NCI-H345 treated with DMSO at 0.1 percent for 48 hours (cell line): ENCODE results near the gene CHD6.
A peak's percentile ranks its signal among the peaks of the same experiment; 100 is the strongest.

Experiments
- DNase-seq: peaks from one replicate; lab custom pipeline; 2025; ENCODE audit not compliant: unreplicated experiment; lab: John Stamatoyannopoulos, UW

CHD6 gene

DNA sequence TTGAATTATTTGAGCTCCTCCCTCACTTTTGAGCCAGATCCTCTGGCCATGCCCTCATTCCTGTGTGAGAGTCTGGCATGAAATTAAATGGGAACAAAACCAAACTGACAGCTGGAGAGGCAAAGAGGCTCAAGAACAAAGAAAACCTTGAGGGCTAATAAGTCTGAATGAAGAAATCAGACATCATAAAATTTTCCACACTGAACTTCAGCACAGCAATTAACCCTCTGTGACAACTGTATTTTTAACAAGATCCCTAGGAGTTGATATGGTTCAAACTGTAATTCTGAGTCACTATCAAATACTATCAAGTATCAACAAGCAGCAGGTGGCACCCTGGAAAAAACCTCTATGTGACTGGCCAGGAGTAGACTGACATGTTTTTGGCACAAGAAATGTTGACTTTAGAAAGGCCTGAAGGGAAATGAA, 142.2 kb downstream of the CHD6 start:
- DNase-seq: peak; percentile 87

DNA sequence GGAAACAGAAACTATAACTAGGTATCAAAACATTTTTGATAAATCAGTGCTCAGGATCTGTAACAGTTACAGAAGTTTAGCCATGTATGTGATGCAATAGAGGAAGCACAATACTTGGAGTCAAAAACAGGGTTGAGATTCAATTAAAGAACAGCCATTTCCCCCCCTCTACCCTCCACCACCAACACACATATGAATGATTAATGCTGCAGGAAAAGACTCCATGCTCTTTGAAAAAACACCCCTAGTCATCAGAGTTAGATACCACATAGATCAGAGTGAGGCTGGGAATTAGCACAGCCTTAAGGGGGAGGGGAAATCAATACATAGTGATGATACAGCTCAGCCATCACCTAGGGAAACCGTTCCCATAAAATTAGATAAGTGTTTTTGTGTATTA, 142.7 kb downstream of the CHD6 start:
- DNase-seq: no peak

DNA sequence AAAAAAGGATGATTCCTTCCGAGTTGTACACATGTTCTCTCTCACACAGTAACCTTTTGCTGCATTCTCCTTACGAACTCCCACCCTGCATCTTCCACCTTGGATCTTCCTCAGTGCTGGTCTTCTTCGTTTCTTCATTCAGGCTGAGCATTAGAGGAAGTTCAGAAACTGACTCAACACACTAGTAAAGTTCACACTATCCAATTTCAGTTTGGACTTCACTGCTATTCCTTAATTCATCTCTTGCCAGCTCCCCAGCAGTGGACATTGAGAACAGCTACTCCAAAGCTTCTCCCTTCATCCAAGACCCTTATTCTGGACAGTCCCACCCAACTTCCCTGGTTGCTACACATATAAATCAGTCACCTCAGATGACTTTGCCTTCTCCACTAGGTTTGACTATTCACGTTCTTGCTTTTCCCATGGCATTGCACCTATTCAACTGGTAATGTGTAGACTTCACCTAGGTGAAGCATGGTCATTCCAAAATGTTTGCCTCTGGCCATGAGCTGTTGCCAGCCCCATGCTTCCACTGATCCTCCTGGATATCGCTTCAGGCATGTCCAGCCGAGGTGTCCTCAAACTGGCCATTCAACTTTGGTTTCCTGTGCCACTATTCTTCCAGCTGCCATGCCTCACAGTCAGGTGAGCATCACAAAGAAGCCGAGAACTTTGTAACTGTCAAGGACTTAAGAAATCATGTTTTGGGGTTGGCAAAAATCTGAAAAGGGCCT, 147.6 kb downstream of the CHD6 start:
- no peak for DNase-seq

DNA sequence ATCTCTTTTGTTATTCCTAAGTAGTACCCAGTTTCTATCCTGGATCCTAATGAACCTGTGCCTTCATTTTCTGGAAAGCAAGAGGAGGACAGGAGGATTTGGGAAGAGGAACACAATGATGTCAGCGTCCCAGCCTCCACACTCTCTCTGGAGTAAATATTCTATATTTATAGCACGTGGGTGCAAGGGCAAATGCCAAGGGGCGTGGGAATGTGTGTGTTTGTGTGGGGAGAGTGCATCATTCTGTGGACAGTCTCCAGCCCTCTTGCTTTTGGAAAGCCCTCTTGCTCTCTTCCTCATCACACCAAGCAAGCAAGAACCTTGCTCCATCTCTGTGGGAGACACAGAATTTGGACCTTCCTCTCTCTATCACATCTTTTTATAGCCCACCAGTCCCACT, 148.3 kb downstream of the CHD6 start:
- DNase-seq: no peak

DNA sequence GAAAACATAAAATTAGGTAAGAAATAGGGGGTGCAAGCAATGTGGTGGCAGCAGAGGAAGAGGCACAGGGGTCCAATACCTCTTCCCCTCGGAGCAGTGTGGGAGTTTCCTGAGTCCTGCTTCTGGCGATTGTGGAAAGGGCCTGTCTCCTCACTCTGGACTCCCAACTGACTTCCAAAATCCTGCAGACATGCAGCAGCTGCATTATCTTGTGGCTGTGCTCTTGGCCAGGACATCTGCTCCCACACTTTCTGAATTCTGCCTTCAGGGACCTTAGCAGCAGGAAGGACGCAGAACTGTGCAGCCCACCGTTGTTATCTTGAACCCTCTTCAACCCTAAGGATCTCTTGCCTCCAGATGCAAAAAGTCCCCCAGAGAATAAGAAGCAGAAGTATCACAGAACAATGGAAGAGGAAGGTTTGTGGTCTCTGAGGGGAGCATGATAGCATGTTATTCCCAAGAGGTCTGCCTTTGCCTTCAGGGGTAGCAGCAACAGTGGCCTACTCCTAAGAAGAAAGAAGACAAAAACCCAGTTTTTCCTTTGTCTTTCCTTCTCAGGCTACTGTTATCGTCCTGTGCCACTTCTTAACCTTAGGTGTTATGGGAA, 149.1 kb downstream of the CHD6 start:
- DNase-seq: no peak

DNA sequence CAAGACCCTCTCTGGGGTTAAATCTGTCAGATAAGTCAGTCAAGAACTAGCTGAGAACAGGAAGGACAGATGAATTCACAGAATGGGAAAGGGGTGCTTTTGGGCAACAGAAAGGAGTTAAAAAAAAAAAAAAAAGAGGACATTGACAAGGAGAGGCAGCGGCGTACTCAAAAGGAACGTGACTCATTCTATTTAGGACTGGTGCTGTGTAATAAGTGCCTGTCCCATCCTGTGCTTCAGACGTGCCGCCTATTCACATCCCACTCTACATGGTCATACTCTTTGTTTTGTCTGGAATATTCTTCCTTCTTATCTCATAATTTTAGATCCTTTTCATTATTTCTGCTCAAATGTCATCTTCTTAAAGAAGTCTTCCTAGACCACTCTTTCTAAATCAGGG, 150.5 kb downstream of the CHD6 start:
- DNase-seq: no peak

DNA sequence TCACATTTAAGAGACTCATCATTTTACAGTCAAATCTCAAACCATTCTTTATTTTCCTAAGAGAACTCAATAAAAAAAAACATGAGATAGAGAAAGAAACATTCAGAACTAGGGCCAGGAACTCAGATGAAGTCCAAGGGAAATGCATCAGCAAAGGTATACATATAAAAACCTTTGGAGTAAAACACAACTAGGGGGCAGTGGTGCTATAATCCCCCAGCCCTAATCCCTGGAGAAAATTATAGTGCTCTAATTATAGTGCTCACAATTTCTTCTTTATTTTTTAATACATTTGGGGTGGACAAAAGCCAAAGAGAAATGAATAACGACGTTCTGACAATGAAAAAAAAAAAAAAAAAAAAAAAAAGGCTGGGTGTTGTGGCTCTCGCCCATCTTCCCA, 151.0 kb downstream of the CHD6 start:
- DNase-seq: no peak

DNA sequence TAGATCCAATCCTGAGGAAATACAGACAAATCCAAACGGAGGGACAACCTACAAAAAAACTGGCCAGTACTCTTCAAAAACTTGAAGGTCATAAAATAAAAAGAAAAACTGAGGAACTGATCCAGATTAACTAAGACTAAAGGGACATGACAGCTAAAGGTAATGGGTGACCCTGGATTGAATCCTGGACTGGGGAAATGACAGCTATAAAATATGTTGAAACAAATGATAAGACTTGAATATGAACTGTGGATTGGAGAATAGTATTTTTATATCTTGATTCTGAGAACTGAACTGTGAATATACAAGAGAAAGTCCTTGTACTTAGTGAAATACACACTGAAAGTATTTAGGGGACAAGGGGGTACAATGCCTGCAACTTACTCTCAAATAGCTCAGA, 154.6 kb downstream of the CHD6 start:
- DNase-seq: no peak

DNA sequence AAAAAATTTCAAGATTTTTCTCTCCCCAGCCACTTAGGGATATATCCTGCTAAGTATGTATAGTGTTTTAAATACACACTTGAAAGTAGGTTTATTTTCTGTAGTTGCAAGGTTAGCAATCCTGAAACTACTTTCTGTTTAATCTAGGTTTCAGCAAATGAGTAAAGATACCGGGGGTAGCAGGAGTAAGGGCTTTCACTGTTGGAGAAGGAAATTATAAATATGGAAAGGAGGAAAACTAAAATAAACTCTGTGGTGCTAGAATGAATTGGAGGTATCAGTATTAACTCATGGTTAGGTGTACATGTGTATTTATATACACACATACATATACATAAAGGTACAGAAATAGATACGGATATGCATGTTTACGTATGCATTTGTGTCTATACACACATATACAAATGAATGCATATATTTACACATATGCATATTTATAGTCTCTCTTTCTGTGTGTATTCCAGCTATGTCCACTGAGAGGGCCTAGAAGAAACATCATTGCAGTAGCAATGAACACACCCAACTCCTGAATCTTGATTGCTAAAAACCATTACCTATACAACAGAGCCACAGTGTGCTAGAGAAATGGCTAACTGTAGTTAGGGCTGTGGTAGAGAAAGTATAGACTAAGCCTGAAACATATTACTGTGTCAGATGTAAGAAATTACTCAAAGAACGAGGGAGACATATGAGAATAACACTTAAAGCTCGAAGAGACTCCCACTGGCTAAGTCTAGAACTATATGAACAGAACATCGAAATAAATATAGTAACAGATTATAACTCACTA, 155.6 kb downstream of the CHD6 start:
- no peak for DNase-seq

DNA sequence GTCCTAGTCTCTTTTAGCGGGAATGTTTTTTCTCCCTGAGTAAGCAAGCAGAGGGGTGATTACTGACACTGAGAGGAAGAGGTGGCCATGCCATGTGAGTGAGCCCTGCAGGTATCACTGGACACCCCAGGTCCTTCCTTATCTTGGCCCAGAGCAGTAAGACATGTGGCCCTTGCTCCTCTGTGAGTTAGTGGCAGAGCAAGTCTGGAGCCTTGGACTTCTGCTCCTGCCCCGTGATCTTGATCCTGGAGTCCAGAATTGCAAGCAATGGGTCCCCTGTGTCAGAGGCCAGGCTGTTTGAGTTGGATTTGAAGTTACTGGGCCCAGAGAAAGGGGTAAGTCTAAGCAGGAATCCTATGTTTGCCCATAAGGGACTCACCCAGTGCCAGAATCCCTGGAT, 159.4 kb downstream of the CHD6 start:
- DNase-seq: no peak

DNA sequence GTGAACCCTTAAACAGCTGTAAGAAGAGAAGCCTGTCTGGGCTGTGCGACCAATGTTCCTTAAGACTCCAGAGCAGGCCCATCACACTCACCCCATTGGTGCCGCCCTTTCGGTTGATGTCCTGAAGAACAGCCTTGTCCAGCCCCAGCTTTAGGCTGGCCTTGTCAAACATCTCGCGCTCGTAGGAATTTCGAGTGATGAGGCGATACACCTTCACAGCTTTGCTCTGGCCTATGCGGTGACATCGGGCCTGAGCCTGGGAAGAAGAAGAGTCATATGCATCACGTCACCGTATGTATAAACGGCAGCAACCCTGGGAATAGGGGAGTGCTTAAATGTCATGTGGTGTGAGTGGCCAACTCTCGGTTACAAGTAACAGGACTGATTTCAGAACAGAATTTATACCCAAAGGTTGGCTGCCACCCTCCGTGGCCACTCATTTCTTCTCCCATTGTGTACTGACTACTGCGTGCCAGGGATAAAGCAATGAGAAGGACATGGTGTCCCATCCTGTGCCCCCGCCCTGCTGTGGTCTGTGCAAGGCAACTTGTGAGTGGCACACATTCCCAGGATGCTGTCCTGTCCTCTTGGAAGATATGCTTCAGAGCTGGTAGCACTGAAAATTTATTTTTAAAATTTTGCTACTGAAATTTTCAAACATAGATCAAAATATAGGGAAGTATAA, 160.9 kb downstream of the CHD6 start:
- no peak for DNase-seq

DNA sequence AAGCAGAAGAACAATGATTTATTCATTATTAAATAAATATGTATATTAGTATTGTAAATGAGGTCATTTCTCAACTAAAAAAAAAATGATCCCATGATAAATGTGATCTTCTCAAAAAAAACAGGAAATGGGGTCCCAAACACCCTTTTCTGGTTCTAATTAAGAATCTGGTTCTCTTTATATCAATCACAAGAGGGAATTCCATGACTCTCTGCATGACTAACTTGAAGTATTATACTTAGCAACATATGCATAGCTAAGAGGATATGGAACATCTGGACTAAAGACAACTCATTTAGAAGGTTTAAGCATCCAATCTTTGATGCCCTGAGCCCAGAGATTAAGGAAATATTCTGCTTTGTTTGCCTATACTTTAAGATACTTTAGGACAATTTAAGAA, 161.8 kb downstream of the CHD6 start:
- no peak for DNase-seq

DNA sequence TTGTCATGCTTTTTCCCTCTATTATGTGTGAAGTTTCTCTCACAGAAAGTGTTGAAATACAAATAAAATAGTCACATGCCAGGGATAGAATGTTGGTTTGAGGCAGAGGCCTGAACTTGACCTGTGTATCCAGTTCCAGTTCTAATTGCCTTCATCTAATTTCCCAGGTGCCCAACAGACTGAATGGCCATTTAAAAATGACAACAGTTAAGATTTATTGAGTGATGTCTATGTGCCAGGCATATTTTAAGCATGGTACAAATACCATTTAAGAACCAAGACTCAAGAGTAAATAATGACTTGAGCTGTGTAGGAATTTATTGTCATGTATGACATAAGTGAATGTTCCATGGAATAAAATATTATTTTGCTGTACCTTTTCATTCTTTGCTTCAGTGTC, 163.9 kb downstream of the CHD6 start:
- no peak for DNase-seq

DNA sequence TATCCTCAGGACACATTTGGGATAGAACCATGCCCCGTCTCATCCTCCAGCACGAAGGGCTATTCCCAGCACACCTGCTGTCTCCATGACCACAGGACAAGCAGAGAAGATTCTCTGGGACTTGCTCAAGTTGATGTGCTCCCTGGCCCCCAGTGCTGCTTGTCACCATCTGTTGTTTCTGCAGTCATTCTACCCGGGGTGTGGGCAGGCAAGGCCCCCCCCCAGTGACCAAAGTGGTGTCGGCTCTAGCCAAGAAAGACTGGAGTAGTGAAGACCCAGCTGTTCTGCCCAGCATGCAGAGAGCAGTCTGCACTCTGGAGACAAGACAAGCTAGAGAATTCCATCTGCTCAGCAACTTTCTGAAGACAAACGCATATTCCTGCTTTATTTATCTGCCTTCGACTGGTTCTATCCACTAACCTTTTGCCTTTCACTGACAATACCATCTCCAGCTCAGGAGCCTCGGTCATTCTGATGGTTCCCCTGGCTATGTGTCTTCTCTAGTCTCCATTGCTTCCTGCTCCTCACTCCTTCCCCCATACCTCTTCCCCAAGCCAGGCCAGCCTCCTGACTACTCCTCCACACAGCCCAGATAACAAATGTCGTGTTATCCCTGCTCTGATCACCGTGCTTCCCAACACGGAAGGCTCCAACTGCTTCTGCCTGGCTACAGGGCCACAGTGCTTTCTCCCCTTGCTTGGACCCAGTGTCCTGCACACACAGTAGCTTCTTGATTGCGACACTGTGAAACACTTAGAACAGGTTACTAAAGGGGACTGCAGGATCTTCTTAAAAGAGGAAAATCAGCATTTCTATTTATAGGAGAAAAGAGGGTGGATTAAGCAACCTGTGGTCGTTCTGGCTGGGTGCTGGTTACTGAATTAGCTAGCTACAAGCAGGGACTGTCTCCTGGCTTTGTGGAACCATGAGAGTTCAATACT, 164.9 kb downstream of the CHD6 start:
- no peak for DNase-seq

DNA sequence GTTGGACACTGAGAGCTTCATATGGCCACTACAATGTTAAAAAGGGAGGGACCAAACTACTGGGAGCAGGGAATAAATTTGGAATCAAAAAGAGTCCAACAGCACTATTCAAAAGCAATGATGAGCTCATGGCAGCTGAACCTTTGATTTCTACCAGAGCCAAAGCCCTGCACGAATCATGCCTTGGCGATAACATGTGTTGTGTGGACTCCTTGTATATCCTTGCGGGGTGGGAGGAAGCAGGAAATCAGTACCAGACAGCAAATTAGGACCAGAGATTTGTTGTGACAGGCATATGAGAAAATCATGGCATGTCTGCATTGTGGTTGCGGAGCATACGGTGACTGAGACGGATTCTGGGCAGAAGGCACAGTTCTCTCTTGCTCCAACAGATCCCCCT, 166.0 kb downstream of the CHD6 start:
- DNase-seq: no peak

DNA sequence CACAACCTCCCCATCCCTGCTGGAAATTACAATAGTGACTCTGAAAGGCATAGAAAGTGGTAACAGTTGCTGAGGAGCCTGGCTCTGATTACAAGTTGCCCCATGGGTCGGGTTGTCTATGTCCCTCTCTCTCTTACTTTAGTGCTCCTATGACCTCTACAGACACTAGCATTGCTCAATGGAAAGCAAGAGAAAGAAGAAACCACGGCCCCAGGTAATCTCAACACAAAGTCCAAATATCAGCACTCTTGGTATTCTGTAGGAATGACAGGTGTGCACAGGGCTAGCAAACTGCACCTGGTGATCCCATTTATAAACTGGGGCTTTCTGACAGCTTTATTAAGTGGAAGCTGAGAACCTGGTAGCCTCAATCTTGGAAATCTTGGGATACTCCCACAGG, 171.2 kb downstream of the CHD6 start:
- DNase-seq: no peak

DNA sequence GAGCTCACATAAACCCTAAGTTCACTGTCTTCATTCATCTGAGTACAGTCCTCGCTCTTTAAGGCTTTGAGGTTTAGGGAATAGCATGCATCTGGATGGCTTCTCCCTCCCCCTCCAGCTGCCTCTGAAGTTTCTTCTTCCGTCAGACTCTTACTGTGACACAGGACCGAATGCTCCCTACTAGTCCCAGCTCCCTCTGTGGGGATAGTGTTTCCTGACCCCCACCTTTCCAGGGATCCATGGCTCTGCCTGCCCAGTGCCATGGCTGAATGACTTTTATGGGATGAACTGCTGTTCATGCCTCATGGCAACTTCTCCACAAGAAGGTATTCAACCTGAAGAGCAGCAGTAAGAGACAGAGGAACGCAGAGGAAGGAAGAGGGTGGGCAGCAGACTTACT, 171.7 kb downstream of the CHD6 start:
- no peak for DNase-seq

DNA sequence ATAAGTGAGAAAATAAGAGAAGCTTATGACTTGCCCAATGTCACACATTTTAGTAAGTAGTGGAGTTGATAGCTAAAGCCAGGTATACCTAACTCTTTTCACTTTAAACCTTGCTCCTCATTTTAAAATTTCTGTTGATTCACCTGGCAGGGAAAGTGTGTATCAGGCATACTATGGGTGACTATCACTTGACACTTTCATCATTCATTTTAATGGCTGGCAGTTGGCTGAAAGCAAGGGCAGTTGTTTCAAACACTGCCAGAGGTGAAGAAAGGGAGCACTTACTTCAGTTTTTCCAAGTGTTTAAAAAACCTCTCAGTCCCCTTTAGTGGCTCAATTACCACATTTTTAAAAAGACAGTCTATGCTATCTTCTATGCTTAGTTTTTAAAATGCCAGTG, 173.4 kb downstream of the CHD6 start:
- no peak for DNase-seq

DNA sequence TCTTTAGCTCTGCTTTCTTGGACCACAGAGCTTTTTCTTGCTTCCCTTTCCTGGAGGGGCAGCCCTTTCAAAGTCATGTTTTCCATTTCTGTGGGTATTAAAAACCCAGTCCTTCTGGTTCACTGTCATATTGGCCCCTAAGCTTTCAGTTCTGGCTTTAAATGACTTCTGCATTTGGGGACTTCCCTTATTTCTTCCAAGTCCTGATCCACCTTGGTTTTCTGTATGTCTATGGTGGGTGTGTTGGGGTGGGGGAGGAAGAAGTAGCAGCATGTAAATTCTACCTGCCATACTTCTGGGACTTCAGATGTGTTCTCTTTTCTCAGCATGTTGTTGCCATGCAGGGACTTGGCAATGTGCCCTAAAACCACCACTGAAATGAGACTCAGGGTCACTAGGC, 174.5 kb downstream of the CHD6 start:
- no peak for DNase-seq

DNA sequence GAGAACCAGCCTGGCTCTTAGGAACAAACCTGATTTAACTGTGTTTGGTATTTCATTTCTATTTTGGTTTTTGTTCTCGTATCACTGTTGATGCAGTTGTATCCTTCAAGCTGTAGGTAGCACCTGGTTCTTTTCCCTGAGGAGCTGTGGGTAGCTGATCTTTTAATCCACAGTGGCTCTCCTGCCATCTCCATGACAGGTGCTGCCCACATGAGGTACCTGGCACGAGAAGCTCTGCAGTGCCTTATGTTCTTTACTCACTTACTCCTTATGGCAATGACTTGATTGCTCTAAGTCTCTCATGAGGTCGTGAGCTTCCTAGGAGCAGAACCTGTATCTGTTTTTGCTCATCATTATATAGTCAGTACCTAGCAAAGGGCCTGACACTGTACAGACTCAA, 177.3 kb downstream of the CHD6 start:
- no peak for DNase-seq

DNA sequence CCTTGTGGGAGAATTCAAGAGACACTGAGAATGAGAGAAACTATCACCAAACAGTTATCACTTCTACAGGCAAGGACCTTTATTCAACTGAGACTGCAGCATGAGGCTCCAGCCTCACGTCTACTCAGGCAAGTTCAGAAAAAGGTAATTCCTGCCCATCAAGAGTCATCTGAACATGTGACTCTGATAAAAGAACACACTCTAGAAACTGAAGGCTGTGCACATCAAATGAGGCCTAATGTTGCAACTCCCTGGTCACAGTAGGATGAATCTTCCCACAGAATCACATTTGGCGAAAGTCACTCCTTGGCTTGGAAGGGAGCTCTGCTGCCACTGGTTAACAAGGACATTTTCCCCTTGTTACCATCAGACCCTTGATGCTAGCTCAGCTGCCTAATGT, 180.3 kb downstream of the CHD6 start:
- no peak for DNase-seq
